Aorta (tissue), 5 donors: ENCODE measurements around the gene COL1A2. TPM values are rescaled to one million over a fixed set of nuclear protein-coding genes. Genes with fewer than 3 reads are reported as not detected.

Experiments
- ATAC-seq: fragments of 200-7000 bp; cut with Tn5 transposase; one replicate; pipeline ENCODE4 v1.9.1; 2022; ENCODE audit warnings: moderate library complexity; ENCODE audit not compliant: low FRiP score
- DNase-seq, 2 donors: peaks; one replicate each; pipeline ENCODE4 v3.0.0-alpha.2; 2020
- H3K27ac ChIP-seq, 2 donors: one replicate each; pipeline ENCODE4 v1.5.1; 2013; ENCODE audit warnings: low read length in 2 of 2, mild to moderate bottlenecking in 2 of 2, moderate library complexity in 2 of 2, control low read depth in 1 of 2, inconsistent platforms in 1 of 2, low read depth in 1 of 2
- H3K27me3 ChIP-seq, 2 donors: one replicate each; pipeline ENCODE4 v1.6.1; 2013; ENCODE audit warnings: control low read depth in 1 of 2, low read length in 1 of 2, mild to moderate bottlenecking in 1 of 2, moderate library complexity in 1 of 2; ENCODE audit not compliant: insufficient read depth in 2 of 2, control insufficient read depth in 1 of 2
- H3K36me3 ChIP-seq, 2 donors: one replicate each; pipeline ENCODE4 v1.6.1; 2013; ENCODE audit warnings: control low read depth in 1 of 2, low read length in 1 of 2, mild to moderate bottlenecking in 1 of 2; ENCODE audit not compliant: insufficient read depth in 2 of 2, control insufficient read depth in 1 of 2
- H3K4me1 ChIP-seq, 2 donors: one replicate each; pipeline ENCODE4 v1.6.1; 2013; ENCODE audit warnings: low read length in 2 of 2, control low read depth in 1 of 2, mild to moderate bottlenecking in 1 of 2, moderate library complexity in 1 of 2; ENCODE audit not compliant: insufficient read depth in 2 of 2, control insufficient read depth in 1 of 2
- H3K4me3 ChIP-seq, 2 donors: one replicate each; pipeline ENCODE4 v1.5.1; 2013; ENCODE audit warnings: low read length in 2 of 2, control low read depth in 1 of 2, mild to moderate bottlenecking in 1 of 2
- H3K9me3 ChIP-seq: one replicate; pipeline ENCODE4 v1.6.1; 2013; ENCODE audit warnings: mild to moderate bottlenecking, low read length; ENCODE audit not compliant: control insufficient read depth
- WGBS, 2 donors: extraction: QIAGEN DNeasy Blood & Tissue Kit; methylation state at CpG; one replicate each; pipeline ENCODE4 v1.1.7; 2013; 5-methylcytosine and 5-hydroxymethylcytosine counted together
- intact Hi-C, 2 donors: fragments of 100-400 bp; cut with DNase I; formaldehyde crosslinking; loops; one replicate each; pipeline versions ENCODE4 v1.14.2 to v1.15.0; 2022
- polyA plus RNA-seq, 2 donors: library from polyadenylated mRNA; stranded (reverse); fragments of 200-250 nt; gene quantifications; one replicate each; pipeline ENCODE4 v1.2.3, GENCODE V29; 2013
- total RNA-seq, 2 donors: library from RNA; stranded (reverse); fragmentation: NEBNext Ultra II Directional; extraction: Animal tissue kit (Norgen Biotek cat#: 25700); gene quantifications; one replicate each; pipeline ENCODE4 v1.2.1, GENCODE V29; 2021
- donor health status: healthy with polysubstance abuse.
- donor health status: Bipolar disorder and iron deficiency.
- donor health status: DM: no; HTN: no; CAD: no.
- donor health status: DM: no; HTN: no; CAD: no.
- donor health status: DM: yes; HTN: yes; CAD: no.

The COL1A2 gene
- total and polyA plus RNA-seq, 4 donors, result 282 to 1,770 (median 945) TPM

DNA sequence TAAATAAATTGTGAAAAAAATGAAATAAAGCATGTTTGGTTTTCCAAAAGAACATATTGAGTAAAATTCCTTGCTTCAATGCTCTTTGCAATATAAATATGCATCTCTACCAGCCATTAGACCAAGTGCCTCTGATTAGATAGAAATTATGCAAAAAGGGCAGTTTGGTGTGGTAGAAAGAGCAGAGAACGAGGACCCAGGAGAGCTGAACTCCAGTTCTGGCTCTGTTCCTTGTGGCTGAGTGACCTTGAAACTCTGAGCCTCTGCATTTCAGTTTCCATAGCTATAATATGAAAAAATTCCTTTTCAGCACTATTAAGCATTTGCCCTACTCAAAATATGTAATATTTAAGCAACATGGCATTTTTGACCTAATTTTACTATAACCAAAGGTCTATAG is 36.5 kb downstream of the COL1A2 start:
- intact Hi-C loops, result loop anchor here in 1 of 2 donors (5.0 kb wide), 1 partner anchor 34 kb away; no protein-coding TSS in a partner anchor
- ATAC-seq, result no peak
- no peak overlapping the region for H3K4me3 ChIP-seq
- H3K4me1 ChIP-seq, result no peaks in the 10 kb centered on the region
- no peaks in the 10 kb centered on the region for H3K27me3 ChIP-seq
- peaks cover 5 to 17% of the 10 kb centered on the region in 2 donors for H3K36me3 ChIP-seq
- no peaks in the 10 kb centered on the region for H3K9me3 ChIP-seq
- WGBS, 2 donors, result 9 to 10% methylated on average over 1 of the region's 1 CpG
- no peak for DNase-seq
- no peak overlapping the region for H3K27ac ChIP-seq

DNA sequence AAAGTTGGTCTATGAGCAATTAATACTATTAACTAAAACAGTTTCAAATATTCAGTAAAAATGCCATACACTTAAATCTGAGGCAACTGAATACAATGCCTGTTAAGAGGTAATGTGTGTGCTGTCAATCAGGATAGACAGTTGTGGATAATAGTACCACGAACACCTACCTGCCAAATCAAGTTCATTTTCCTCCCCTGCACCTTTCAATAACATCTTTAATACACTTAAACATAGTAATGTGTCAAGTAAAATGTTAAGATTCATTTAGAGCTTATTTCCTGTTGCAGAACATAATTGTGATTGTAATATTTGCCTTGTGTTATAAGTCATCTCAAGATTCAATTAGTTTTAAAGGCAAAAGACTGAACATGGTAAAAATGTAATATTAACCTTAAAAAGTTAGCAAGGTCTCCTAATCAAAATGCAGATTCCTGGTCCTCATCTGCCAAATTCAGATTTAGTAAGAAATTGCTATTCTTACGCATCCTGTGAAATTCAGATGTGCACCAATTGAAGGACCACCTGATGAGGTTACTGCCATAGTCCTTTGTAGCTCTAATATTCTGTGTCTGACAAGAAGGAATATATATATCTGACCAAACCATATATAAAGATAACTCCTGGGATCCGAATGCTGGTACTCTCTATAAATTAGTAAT is 37.1 kb downstream of the COL1A2 start:
- ATAC-seq, result no peak
- intact Hi-C loops, result loop anchor here in 1 of 2 donors (5.0 kb wide), 1 partner anchor 34 kb away; no protein-coding TSS in a partner anchor
- H3K36me3 ChIP-seq, result peaks cover 3 to 15% of the 10 kb centered on the region in 2 donors
- H3K9me3 ChIP-seq, result no peaks in the 10 kb centered on the region
- no peak overlapping the region for H3K27ac ChIP-seq
- H3K4me3 ChIP-seq, result no peak overlapping the region
- H3K4me1 ChIP-seq, result no peaks in the 10 kb centered on the region
- DNase-seq, result no peak
- 41 to 44% methylated on average over 3 of the region's 3 CpGs for WGBS, 2 donors
- H3K27me3 ChIP-seq, result no peaks in the 10 kb centered on the region

DNA sequence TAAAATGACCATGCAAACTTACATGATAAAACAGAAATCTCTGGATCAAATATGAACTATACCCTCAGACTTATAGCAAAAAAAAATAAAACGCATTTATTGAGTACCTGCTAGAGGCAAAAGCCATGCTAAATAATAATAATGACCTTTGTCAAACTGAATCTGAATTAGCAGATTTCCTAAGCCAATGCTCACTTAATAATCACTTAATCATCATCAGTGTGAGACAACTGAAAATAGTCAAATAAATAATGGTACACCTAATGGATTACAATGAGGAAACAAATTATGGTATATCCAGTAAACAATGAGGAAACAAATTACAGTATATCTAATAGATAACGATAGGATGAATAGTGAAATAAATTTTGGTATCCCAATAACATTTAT is 37.6 kb downstream of the COL1A2 start:
- Histone ChIP-seq H3K27me3 (no peaks in the 10 kb centered on the region), H3K36me3 (peaks cover 3 to 11% of the 10 kb centered on the region in 2 donors), H3K4me1 (no peaks in the 10 kb centered on the region), H3K27ac (no peak overlapping the region), H3K4me3 (no peak overlapping the region), H3K9me3 (no peaks in the 10 kb centered on the region)
- no peak for DNase-seq
- intact Hi-C loops, result loop anchor here in 1 of 2 donors (5.0 kb wide), 1 partner anchor 35 kb away; no protein-coding TSS in a partner anchor
- WGBS, 2 donors, result 67% methylated on average over 2 of the region's 2 CpGs
- ATAC-seq, result no peak

DNA sequence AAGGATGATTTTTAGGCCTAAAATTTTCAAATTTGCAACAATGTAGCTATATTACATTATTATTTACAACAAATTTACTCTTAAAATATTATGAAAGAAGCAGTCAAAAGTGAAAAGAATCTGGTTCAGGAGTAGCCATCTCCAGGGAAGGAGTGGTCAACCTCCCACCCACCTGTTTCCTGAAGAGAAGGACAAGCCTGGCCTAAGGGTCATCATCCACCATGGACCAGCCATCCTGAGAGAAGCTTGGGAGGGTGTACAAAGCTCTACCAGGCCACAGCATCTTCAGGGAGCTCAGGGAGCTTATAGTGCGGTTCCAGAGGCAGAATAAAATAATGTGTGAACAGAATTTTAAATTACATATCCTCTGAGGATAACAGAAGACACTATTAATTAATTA is 38.1 kb downstream of the COL1A2 start:
- Histone ChIP-seq H3K4me1 (no peaks in the 10 kb centered on the region), H3K27ac (no peak overlapping the region), H3K4me3 (no peak overlapping the region), H3K36me3 (peaks cover 3 to 8% of the 10 kb centered on the region in 2 donors), H3K9me3 (no peaks in the 10 kb centered on the region), H3K27me3 (no peaks in the 10 kb centered on the region)
- intact Hi-C loops, result loop anchor here in 1 of 2 donors (5.0 kb wide), 1 partner anchor 36 kb away; no protein-coding TSS in a partner anchor
- peak; percentile 23 for ATAC-seq
- WGBS, 2 donors, result 79 to 83% methylated on average over 1 of the region's 1 CpG
- no peak for DNase-seq

DNA sequence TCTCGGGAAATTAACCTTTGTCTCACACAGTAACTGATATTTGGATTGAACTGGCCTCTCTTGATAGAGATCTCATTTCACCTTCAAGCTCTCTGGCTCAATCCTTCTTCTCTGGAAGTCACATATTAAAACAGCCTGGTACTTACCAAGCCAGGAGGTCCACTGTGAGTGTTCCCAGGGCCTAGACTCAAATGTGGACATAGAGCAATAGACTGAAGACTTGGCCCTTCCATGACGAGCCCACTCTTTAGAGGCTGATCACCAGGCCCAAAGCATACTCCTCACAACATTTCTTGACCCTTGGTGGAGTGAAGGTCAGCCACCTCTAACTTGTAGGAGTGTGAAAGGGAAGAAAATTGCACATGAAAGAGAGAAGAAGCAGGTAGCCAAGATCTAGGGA is 38.5 kb downstream of the COL1A2 start:
- Histone ChIP-seq H3K36me3 (peaks cover 3 to 8% of the 10 kb centered on the region in 2 donors), H3K9me3 (no peaks in the 10 kb centered on the region), H3K4me3 (no peak overlapping the region), H3K27me3 (no peaks in the 10 kb centered on the region), H3K27ac (peak overlapping the region in 1 of 2 donors; percentile 36), H3K4me1 (no peaks in the 10 kb centered on the region)
- intact Hi-C loops, result loop anchor here in 1 of 2 donors (5.0 kb wide), 1 partner anchor 36 kb away; no protein-coding TSS in a partner anchor
- DNase-seq (no peak), ATAC-seq (no peak)
- whole genome bisulfite sequencing, 2 donors, result 72 to 82% methylated on average over 2 of the region's 2 CpGs

DNA sequence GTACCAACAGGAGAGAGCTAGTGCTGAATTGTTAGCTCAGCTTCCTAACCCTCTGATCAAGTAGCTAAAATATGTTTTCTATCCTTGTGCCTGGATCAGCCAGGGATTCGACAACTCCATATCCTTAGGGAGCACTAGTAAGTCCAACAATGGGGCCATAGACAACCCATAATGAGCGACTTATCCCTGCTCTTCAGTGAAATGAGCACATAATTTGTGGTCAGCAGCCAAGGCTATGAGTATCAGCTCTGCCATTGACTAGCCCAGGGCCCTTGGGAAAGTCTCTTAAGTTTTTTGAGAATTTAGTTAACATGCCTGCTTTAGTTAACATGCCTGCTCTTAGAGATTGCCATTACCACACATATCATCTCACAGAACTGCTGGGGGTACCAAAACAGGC is 39.3 kb downstream of the COL1A2 start:
- ATAC-seq (no peak), DNase-seq (no peak)
- peak overlapping the region in 1 of 2 donors; percentile 25 for H3K27ac ChIP-seq
- peaks cover 2 to 7% of the 10 kb centered on the region in 2 donors for H3K36me3 ChIP-seq
- intact Hi-C loops, result loop anchor here in 1 of 2 donors (5.0 kb wide), 1 partner anchor 37 kb away; no protein-coding TSS in a partner anchor
- no peaks in the 10 kb centered on the region for H3K9me3 ChIP-seq
- WGBS, 2 donors, result 68 to 73% methylated on average over 2 of the region's 2 CpGs
- H3K4me3 ChIP-seq, result no peak overlapping the region
- no peaks in the 10 kb centered on the region for H3K4me1 ChIP-seq
- H3K27me3 ChIP-seq, result no peaks in the 10 kb centered on the region

DNA sequence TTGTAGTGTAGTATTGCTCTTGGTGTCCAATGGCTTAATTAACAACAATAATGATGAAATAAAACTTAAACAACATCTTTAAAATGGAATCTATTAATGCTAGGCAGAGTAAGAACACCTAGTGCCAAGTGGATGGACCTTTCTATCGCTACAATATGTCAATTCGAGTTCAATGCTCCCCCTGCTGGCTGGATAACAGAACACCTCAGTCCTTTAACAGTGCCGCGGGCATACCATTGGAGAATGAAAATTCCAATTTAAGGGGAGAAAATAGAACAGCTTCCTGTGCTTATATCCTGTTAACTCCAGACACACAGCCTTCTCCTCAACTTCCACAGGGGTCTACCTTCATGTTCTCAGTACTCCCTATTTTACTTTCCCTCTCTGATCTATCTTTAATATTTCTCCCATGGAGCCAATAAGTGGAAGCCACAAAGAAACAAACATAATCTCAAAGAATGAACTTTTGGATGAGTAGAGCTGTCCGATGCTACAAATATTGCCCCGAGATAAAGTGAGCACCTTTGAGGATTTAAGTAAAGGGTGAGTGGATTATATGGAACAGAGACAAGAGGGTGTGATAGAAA is 41.4 kb downstream of the COL1A2 start:
- intact Hi-C loops, result loop anchor here (1.0 to 2.0 kb wide), 2 partner anchors 147 kb away; no protein-coding TSS in a partner anchor
- no peak overlapping the region for H3K27ac ChIP-seq
- no peaks in the 10 kb centered on the region for H3K27me3 ChIP-seq
- DNase-seq, result peak in 1 of 2 donors; percentile 68
- H3K9me3 ChIP-seq, result no peaks in the 10 kb centered on the region
- H3K36me3 ChIP-seq, result no peaks in the 10 kb centered on the region
- no peaks in the 10 kb centered on the region for H3K4me1 ChIP-seq
- WGBS, 2 donors, result 15 to 17% methylated on average over 6 of the region's 6 CpGs
- no peak overlapping the region for H3K4me3 ChIP-seq
- ATAC-seq, result peak; percentile 84

DNA sequence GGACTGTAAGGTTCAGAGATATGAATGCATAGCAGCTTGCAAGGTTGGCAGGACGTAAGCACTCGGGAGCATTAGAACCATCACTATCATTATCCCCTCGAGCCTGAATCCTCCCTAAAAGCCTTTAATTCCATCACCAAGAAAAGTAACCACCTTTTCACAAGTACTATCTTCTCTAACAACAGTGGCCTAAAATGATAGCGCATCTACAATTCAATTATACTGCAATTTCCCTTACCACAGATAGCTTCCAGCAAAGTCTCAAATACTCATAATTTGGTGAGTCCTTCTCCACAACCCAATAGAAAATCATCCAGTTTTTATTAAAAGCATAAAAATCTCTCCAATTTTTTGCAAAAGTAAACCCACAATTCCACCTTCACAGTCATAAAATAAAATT is 42.0 kb downstream of the COL1A2 start:
- no peak overlapping the region for H3K27ac ChIP-seq
- no peaks in the 10 kb centered on the region for H3K4me1 ChIP-seq
- 83 to 92% methylated on average over 4 of the region's 4 CpGs for WGBS, 2 donors
- ATAC-seq (no peak), DNase-seq (no peak)
- no peaks in the 10 kb centered on the region for H3K36me3 ChIP-seq
- intact Hi-C loops, result loop anchor here (1.0 to 2.0 kb wide), 2 partner anchors 147 to 148 kb away; no protein-coding TSS in a partner anchor
- no peaks in the 10 kb centered on the region for H3K27me3 ChIP-seq
- H3K9me3 ChIP-seq, result no peaks in the 10 kb centered on the region
- no peak overlapping the region for H3K4me3 ChIP-seq
